Endothelial cell of umbilical vein (primary cell): ENCODE data around the gene PTPMT1.

Experiments used
- EZH2 ChIP-seq: IDR thresholded peaks from 2 replicates; pipeline ENCODE4 v1.6.1; 2012; ENCODE audit warnings: borderline replicate concordance, low read depth, mild to moderate bottlenecking, moderate library complexity, low read length, inconsistent platforms; ENCODE audit not compliant: severe bottlenecking
- GATA2 ChIP-seq: IDR thresholded peaks from 2 replicates; pipeline ENCODE4 v1.7.0; 2011; ENCODE audit warnings: low read depth, mild to moderate bottlenecking, moderate library complexity, mixed read lengths, low read length; ENCODE audit not compliant: insufficient read length, insufficient read depth
- POLR2A ChIP-seq: IDR thresholded peaks from 2 replicates; pipeline ENCODE4 v1.6.1; 2012; ENCODE audit warnings: low read depth, mild to moderate bottlenecking, control low read depth, low read length
- TF ChIP-seq, protein P1 (sequence below): IDR thresholded peaks from 2 replicates; pipeline ENCODE4 v1.6.1; 2011; ENCODE audit not compliant: insufficient read depth, insufficient read length
- TF ChIP-seq, protein P2 (sequence below), 2 donors: IDR thresholded peaks; 1 replicate in 1 of 2; 2 replicates in 1 of 2; pipeline ENCODE4 v1.5.1; 2011; ENCODE audit warnings: low read length in 2 of 2, mild to moderate bottlenecking in 2 of 2, moderate library complexity in 2 of 2, control low read depth in 1 of 2, inconsistent platforms in 1 of 2, low read depth in 1 of 2; ENCODE audit not compliant: insufficient read depth in 1 of 2; ENCODE audit errors: extremely low read depth in 1 of 2

DNA sequence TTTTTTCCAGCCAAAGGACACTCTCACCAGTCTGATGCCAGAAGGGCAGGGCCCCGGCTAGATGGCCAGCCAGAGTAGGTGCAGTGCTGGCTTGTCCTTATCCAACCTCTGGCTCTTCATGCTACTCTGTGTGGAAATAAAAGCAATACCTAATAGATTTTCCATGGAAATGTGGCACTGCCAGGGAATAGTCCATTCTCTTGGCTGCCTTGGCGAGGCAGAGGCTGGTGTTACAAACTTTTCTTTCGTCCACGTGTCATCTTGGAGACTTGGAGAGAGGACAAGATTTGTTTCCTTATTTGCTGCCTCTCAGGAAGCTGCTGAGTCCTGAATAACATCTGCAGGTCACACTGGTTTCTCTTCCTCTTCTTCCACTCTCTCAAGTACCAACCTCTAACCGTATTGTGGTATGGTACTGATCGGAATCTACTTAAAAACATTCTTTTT lies 46.0 kb downstream of the PTPMT1 start:
- TF ChIP-seq, protein P1, sequence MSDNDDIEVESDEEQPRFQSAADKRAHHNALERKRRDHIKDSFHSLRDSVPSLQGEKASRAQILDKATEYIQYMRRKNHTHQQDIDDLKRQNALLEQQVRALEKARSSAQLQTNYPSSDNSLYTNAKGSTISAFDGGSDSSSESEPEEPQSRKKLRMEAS, result no peak
- TF ChIP-seq POLR2A (no peak), GATA2 (no peak), EZH2 (no peak)
- TF ChIP-seq, protein P2, sequence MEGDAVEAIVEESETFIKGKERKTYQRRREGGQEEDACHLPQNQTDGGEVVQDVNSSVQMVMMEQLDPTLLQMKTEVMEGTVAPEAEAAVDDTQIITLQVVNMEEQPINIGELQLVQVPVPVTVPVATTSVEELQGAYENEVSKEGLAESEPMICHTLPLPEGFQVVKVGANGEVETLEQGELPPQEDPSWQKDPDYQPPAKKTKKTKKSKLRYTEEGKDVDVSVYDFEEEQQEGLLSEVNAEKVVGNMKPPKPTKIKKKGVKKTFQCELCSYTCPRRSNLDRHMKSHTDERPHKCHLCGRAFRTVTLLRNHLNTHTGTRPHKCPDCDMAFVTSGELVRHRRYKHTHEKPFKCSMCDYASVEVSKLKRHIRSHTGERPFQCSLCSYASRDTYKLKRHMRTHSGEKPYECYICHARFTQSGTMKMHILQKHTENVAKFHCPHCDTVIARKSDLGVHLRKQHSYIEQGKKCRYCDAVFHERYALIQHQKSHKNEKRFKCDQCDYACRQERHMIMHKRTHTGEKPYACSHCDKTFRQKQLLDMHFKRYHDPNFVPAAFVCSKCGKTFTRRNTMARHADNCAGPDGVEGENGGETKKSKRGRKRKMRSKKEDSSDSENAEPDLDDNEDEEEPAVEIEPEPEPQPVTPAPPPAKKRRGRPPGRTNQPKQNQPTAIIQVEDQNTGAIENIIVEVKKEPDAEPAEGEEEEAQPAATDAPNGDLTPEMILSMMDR (IDR thresholded peaks at IDR 0.05; ENCODE audit: extremely low read depth in 1 of 2, insufficient read depth in 1 of 2, low read depth in 1 of 2, low read length in 2 of 2), result no peak
